Pons (tissue), 1 donor: ENCODE data around the gene POLR1E.

ENCODE experiments used
- DNase-seq: peaks from one replicate; pipeline ENCODE4 v3.0.0-alpha.2; 2016; ENCODE audit warnings: low spot score

Gene POLR1E

GRCh38 chr9:37539634-37540033 is 53.9 kb downstream of the POLR1E start:
- no peak for DNase-seq

GRCh38 chr9:37540634-37541033 is 54.9 kb downstream of the POLR1E start:
- DNase-seq, result no peak

- no peak for DNase-seq
Observed at GRCh38 chr9:37541465-37541864, 55.7 kb downstream of the POLR1E start.

GRCh38 chr9:37542488-37542887 is 56.7 kb downstream of the POLR1E start:
- DNase-seq, result no peak

GRCh38 chr9:37542895-37543294 is 57.1 kb downstream of the POLR1E start:
- DNase-seq, result no peak

GRCh38 chr9:37543468-37543867 is 57.7 kb downstream of the POLR1E start:
- no peak for DNase-seq

- no peak for DNase-seq
Observed at GRCh38 chr9:37547328-37547878, 61.7 kb downstream of the POLR1E start.

GRCh38 chr9:37549527-37549926 is 63.8 kb downstream of the POLR1E start:
- no peak for DNase-seq

- no peak for DNase-seq
Observed at GRCh38 chr9:37550781-37551180, 65.0 kb downstream of the POLR1E start.

- no peak for DNase-seq
Observed at GRCh38 chr9:37551468-37551867, 65.7 kb downstream of the POLR1E start.

GRCh38 chr9:37551888-37552287 is 66.1 kb downstream of the POLR1E start:
- no peak for DNase-seq
